Epithelial cell of esophagus (primary cell): ENCODE data around the gene FAM163A.
A peak's percentile ranks its signal among the peaks of the same experiment; 100 is the strongest.

ENCODE experiments used
- DNase-seq: peaks from one replicate; pipeline ENCODE4 v3.0.0; 2010; ENCODE audit warnings: low read depth
- H3K4me3 ChIP-seq: 2 replicates; pipeline ENCODE4 v1.5.1; 2011; ENCODE audit warnings: mild to moderate bottlenecking, low read length, control low read depth
- CTCF ChIP-seq: IDR thresholded peaks from 2 replicates; pipeline ENCODE4 v1.5.1; 2011; ENCODE audit warnings: low read depth, mild to moderate bottlenecking, low read length, control low read depth, inconsistent platforms; ENCODE audit not compliant: insufficient read depth; ENCODE audit errors: missing control alignments

FAM163A gene

GRCh38 chr1:179774566-179774965, 31.5 kb downstream of the FAM163A start:
- H3K4me3 ChIP-seq = no peak overlapping the region
- no peak for TF ChIP-seq CTCF

GRCh38 chr1:179775009-179775408, 31.9 kb downstream of the FAM163A start:
- no peak for TF ChIP-seq CTCF
- DNase-seq = no peak
- H3K4me3 ChIP-seq = no peak overlapping the region

More at GRCh38 chr1:179774566-179774965, 31.5 kb downstream of the FAM163A start:
- DNase-seq = no peak

- no peak overlapping the region for H3K4me3 ChIP-seq
- peak; percentile 58 for DNase-seq
- no peak for TF ChIP-seq CTCF
These were observed 33.7 kb downstream of the FAM163A start for GRCh38 chr1:179776831-179777230.

GRCh38 chr1:179777731-179778130, 34.6 kb downstream of the FAM163A start:
- no peak for TF ChIP-seq CTCF
- H3K4me3 ChIP-seq = no peak overlapping the region
- DNase-seq = no peak

GRCh38 chr1:179779645-179780272, 36.7 kb downstream of the FAM163A start:
- DNase-seq = no peak

GRCh38 chr1:179781962-179782361, 38.9 kb downstream of the FAM163A start:
- no peak for TF ChIP-seq CTCF
- H3K4me3 ChIP-seq = no peak overlapping the region
- DNase-seq = no peak

More at GRCh38 chr1:179779645-179780272, 36.7 kb downstream of the FAM163A start:
- no peak overlapping the region for H3K4me3 ChIP-seq
- TF ChIP-seq CTCF = no peak

- H3K4me3 ChIP-seq = no peak overlapping the region
- DNase-seq = no peak
- no peak for TF ChIP-seq CTCF
These were observed 41.9 kb downstream of the FAM163A start for GRCh38 chr1:179785031-179785431.
